Subcutaneous adipose tissue (tissue), 4 donors: ENCODE results near the gene CRTC1. TPM values are rescaled to one million over a fixed set of nuclear protein-coding genes. Genes with fewer than 3 reads are reported as not detected.

Source experiments
- total RNA-seq, 4 donors: library from RNA; depleted of rRNA; stranded (reverse); fragments of >200 nt; gene quantifications; one replicate each; pipeline ENCODE4 v1.1.0, GENCODE V29; 2016
- TF ChIP-seq, protein P1 (sequence below): fragments of 450-650 bp; IDR thresholded peaks from one replicate; pipeline ENCODE4 v1.5.1; 2016; ENCODE audit warnings: low read depth, mild to moderate bottlenecking, control low read depth, antibody characterized with exemption, moderate library complexity

The CRTC1 gene
- total RNA-seq, 4 donors from 2014 or later: 2.0 to 8.3 (median 3.9) TPM

DNA sequence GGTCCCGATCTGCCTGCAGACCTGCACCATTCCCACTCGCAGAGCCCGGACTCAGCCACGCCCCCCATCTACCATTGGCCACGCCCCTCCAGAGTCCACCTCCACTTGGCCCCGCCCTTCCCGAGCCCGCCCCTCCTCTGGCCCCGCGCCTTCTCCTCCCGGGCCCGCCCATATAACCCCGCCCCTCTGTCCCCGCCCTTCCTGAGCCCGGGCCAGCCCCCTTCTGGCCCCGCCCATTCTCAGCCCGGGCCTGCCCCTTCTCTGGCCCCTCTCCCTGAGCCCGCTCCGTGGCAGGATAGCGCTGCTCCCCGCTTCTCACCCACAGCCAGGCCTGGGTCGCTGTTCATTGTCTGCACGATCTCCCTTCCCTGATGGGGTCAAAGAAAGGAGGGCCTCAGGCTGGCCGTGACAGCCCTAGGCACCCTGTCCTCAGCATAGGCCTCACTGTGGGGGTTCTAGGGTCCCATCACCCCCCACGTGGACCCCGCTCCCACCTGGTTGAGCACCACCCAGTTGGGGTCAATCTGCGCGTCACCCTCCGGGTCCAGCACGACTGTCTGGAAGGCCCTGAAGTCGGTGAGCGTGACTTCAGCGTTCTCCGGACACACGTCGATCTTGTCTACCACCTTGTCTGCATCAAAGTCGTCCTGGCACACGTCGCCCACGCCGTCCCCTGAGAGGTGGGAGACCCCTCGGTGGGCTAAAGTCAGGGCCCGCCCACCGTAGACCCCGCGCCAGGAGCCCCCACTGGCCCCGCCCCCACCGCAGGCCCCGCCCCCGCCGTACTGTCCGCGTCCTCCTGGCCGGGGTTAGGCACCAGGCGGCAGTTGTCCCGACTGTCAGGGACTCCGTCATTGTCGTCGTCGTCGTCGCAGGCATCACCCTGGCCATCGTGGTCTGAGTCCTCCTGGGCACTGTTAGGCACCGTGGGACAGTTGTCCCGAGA, 102.0 kb downstream of the CRTC1 start:
- TF ChIP-seq, protein P1, sequence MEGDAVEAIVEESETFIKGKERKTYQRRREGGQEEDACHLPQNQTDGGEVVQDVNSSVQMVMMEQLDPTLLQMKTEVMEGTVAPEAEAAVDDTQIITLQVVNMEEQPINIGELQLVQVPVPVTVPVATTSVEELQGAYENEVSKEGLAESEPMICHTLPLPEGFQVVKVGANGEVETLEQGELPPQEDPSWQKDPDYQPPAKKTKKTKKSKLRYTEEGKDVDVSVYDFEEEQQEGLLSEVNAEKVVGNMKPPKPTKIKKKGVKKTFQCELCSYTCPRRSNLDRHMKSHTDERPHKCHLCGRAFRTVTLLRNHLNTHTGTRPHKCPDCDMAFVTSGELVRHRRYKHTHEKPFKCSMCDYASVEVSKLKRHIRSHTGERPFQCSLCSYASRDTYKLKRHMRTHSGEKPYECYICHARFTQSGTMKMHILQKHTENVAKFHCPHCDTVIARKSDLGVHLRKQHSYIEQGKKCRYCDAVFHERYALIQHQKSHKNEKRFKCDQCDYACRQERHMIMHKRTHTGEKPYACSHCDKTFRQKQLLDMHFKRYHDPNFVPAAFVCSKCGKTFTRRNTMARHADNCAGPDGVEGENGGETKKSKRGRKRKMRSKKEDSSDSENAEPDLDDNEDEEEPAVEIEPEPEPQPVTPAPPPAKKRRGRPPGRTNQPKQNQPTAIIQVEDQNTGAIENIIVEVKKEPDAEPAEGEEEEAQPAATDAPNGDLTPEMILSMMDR: no peak

- TF ChIP-seq, protein P1: no peak
Measured at GRCh38 chr19:18788529-18789421, 105.3 kb downstream of the CRTC1 start.

DNA sequence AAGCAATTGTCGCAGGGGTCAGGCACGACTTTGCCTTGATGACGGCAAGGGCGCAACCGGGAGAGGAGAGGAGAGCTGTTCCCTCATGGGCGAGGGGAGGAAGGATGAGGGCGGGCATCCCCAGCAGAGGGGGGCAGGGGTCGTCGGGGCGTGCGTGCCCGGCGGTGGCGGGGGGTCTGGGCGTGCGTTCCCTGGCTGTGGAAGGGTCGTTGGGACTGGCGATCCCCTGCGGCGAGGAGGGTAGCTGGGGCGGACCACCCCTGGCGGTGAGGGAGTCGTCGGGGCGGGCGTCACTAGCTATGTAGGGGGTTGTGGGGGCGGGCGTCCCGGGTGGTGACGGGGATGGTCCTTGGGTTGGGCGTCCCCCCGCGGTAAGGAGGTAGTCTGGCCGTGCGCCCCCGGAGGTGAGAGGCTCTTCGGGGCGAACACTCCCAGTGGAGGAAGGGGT, 106.0 kb downstream of the CRTC1 start:
- TF ChIP-seq, protein P1: no peak

DNA sequence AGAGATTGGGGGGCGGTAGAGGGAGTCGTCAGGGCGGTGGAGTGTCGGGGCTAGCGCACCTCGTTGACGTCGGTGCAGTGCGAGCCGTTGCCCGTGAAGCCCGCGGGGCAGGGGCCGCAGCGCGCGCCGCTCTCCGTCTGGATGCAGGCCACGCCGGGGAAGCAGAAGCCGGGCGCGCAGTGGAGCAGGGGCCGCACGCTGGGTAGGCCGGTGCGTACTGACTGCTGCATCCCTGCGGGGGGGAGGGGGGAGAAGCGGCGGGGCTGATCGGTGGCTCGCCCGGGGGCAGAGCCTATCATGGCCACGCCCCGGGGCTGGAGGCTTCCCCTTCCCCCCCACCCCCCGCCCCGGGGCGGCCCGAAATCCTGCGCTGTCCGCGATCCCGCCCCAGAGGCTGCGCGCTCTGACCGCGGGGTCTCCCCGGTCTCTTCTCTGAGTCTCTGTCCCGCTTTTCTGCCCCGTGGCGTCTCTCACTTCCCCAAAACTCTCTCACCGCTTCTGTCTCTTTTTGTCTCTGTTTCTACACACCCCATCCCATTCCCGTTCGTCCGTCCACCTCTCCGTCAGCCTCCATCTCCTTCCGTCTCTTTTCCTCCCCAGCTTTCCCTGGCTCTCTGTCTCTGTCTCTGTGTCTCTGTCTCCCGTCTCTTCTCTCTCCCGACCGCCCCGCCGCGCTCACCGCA, 106.5 kb downstream of the CRTC1 start:
- TF ChIP-seq, protein P1: no peak

GRCh38 chr19:18790566-18791314, 107.3 kb downstream of the CRTC1 start, which contains the start of gene COMP:
Gene COMP, minus strand, starts transcription at chr19:18791305. Its CDS starts 36 bp downstream, at chr19:18791269.
- TF ChIP-seq, protein P1: no peak

DNA sequence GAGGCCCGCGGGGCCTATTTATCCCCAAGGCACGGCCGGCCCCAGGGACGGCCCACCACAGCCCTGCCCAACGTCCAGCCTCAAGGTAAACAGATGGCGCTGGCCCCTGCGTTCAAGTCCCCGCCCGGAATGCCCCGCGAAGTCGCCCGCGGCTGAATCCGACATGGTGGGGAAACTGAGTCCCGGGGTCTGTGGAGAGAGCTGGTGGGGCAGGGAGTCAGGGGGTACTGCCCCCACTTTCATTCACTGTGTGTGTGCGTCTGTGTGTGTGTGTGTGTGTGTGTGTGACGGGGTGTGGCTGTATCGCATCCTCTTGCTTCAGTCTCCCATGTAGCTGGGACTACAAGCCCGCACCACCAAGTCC, 107.8 kb downstream of the CRTC1 start:
- TF ChIP-seq, protein P1: no peak
